ENCODE data around the gene SRD5A1. TPM values are rescaled to one million over a fixed set of nuclear protein-coding genes. Genes with fewer than 3 reads are reported as not detected.

The SRD5A1 gene
- total RNA-seq, 1 donor from 2014 or later: 6.0 TPM

- no peak for DNase-seq
Observed at GRCh38 chr5:6713274-6714225, 80.3 kb downstream of the SRD5A1 start, which contains the start of gene TENT4A. TENT4A (plus strand) TSS chr5:6713432; CDS start chr5:6713984, 552 bp downstream.

GRCh38 chr5:6714226-6715041 is 81.2 kb downstream of the SRD5A1 start:
- DNase-seq: no peak

DNA sequence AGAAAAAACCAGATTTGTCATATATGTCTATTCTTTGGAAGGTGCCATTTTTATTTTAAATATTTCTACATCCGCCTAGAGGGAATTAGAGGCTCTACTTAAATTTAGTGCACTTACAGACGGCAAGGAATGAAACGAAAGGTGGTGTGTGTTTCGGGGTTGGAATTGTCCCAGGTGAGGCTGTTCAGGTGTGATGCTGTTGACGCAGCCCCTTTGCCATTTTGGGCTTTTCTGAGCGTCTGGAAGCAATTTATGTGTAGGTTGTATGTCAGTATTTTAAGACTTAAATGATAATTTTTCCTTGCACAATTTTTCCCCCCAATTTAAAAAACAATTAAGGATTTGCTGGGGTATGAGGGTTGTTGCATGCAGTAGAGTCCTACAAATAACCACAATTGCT is 82.0 kb downstream of the SRD5A1 start:
- no peak for DNase-seq

DNA sequence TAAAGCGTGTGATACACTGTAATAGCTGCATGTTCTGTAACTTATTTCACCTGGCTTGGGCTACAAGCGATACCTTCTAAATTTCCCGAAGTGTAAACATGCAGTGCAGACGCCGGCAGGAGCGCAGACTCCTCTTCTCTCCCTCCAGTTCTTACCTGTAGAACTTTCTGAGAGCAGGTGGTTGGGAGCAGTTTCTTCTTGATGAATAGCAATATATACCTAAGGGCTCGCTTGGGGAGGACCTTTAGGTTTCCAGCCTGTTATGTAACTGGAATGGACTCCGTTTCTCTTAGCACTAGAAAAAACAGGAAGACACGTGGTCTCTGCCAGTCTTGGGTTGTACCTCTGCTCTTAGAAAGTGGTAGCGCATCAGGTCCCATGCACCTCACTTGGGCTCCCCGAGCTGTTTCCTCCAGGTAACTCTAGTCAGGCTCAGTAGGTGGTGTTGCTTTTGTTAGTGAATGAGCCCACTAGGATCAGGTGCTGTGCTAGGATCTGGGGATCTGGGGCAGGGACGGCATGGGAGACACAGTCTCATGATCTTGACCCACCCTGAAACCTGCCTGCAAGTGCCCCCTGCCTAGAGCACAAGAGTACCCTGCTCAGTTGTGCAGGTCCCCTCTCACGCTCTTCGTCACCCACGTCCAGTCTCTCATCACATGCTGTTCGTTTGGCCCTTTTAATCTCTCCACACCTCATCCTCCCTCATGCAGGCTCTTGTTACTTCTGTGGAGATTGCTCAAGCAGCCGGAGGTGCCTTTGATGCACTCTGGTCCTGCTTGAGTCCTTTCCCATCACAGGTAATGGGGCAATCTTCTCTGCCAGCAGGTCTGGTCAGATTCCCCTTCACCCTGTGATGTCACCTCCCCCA is 82.8 kb downstream of the SRD5A1 start:
- DNase-seq: no peak

GRCh38 chr5:6716629-6717149 is 83.4 kb downstream of the SRD5A1 start:
- DNase-seq: no peak

DNA sequence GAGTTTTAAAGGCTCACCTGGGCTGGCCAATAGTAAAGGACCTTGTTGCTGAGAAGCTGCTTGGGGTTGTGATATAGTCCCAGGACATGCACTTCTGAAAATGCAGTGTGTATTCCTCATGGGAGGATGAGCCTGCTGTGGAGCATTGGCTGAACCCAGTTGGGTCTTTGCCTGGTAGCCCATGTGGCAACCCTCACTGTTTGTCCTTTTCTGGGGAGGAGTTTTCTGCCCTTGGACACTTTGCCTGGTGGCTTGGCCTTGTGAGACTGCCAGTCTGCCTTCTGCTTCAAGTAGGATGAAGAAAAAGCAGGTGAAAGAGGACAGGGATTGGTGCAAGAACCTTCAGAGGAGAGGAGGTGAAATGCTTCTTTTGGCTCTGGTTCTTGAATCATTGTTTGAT is 84.0 kb downstream of the SRD5A1 start:
- no peak for DNase-seq

GRCh38 chr5:6717687-6718086 is 84.4 kb downstream of the SRD5A1 start:
- DNase-seq: no peak

DNA sequence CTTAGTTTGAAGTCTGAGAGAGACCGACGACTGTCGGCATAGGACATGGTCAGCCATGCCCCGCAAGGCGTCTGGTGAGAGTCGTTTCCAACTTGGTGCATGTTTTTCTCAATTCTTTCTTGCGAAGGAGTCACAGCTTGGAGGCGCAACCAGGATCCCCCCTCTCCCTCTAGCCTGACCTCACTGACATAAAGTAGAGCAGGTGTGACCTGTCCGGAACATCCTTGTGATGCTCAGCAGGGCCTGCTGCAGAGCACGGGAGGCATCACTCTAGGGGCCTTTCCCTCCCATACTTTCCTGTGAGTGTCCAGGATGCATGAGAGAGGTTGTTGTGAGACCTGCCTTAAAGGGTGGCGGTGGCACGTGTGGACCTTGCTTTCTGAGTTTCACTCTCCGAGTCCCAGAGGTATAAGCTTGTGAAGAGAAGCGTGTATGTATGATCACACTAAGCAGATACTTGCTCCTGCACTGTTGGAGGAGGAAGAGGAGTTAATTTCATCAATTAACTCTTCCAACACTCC is 85.0 kb downstream of the SRD5A1 start:
- no peak for DNase-seq

DNA sequence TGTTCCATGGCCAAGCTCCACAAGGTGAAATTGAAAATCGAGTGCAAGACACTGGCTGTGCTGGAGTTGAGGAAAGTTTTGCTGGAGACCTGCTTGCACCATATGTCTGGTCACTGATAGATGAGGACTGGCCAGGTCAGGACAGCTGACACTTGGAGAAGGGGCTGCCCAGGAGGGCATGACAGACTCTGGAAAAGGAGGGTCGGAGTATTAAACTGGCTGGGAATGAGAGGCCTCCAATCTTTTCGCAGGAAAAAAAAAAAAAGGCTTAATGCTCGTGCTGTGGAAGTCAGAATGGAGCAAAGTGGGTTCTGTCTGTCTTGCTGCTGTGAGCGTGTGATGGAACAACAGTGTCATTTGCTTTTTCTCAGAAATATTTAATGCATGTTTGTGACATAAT is 85.5 kb downstream of the SRD5A1 start:
- DNase-seq: no peak

DNA sequence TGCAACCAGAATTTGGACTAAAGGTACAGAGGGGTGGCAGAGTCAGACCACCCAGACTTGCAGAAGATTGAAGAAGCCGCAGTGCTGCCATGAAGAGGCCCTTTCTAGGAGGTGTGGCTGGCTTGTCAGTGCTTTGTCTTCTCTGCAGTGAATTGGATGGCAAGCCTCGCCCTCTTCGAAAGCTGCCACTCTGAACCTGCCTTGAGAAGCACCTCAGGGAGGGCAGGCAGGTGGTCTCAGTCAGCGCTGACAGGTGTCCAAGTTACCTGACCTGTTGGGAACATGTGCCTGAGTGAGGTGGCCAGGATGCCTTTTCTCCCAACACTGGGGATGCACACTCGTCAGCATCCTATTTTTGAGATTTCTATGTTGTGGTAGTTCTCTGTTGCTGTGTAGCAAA is 86.2 kb downstream of the SRD5A1 start:
- DNase-seq: no peak

- no peak for DNase-seq
Observed at GRCh38 chr5:6719896-6720560, 86.8 kb downstream of the SRD5A1 start.

DNA sequence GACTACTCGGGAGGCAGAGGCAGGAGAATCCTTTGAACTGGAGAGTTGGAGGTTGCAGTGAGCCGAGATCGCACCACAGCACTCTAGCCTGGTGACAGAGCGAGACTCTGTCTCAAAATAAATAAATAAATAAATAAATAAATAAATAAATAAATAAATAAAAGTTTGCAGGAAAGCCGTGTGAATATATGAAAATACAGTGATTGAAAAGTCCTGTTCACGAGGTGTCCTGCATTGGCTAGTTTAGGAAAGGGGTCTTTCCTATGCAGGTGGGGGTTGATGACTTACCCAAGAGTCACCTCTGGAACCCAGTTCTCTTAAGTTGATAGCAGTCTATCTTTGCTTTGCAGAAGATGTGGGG is 87.3 kb downstream of the SRD5A1 start:
- DNase-seq: no peak

GRCh38 chr5:6721442-6721841 is 88.2 kb downstream of the SRD5A1 start:
- DNase-seq: no peak

DNA sequence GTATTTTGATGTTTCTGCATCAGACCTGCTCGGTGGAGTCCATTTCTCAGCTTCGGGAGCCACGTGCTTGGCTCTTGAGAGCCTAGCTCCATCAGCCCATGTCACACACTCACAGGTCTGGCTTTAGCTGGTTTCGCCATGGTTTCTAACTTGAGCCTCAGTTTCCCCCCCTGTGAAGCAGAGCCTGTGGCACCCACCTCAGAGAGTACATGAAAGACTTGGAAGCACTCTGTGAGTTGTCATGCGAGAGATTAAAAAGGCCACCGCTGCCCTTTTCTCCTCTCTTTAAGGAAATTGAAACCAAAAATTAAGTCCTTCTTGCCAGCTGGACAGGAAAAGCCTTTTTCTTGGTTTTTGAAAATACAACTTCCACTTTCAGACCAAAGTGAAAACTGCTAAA is 88.8 kb downstream of the SRD5A1 start:
- no peak for DNase-seq

GRCh38 chr5:6723122-6723815 is 90.0 kb downstream of the SRD5A1 start:
- DNase-seq: no peak

GRCh38 chr5:6723816-6724300 is 90.6 kb downstream of the SRD5A1 start:
- DNase-seq: no peak

Measured in skin of body (tissue), 2 donors.